ENCODE measurements around the gene DSG2.

Gene DSG2

DNA sequence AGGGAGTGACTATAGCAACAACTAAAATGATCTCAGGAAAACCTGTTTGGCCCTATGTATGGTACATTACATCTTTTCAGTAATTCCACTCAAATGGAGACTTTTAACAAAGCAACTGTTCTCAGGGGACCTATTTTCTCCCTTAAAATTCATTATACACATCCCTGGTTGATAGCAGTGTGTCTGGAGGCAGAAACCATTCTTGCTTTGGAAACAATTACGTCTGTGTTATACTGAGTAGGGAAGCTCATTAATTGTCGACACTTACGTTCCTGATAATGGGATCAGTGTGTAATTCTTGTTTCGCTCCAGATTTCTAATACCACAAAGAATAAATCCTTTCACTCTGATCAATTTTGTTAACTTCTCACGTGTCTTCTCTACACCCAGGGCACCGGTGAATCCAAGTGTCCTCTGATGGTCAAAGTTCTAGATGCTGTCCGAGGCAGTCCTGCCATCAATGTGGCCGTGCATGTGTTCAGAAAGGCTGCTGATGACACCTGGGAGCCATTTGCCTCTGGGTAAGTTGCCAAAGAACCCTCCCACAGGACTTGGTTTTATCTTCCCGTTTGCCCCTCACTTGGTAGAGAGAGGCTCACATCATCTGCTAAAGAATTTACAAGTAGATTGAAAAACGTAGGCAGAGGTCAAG lies 94.7 kb downstream of the DSG2 start:
- no peak for DNase-seq

DNA sequence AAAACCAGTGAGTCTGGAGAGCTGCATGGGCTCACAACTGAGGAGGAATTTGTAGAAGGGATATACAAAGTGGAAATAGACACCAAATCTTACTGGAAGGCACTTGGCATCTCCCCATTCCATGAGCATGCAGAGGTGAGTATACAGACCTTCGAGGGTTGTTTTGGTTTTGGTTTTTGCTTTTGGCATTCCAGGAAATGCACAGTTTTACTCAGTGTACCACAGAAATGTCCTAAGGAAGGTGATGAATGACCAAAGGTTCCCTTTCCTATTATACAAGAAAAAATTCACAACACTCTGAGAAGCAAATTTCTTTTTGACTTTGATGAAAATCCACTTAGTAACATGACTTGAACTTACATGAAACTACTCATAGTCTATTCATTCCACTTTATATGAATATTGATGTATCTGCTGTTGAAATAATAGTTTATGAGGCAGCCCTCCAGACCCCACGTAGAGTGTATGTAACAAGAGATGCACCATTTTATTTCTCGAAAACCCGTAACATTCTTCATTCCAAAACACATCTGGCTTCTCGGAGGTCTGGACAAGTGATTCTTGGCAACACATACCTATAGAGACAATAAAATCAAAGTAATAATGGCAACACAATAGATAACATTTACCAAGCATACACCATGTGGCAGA lies 97.3 kb downstream of the DSG2 start:
- no peak for DNase-seq

DNA sequence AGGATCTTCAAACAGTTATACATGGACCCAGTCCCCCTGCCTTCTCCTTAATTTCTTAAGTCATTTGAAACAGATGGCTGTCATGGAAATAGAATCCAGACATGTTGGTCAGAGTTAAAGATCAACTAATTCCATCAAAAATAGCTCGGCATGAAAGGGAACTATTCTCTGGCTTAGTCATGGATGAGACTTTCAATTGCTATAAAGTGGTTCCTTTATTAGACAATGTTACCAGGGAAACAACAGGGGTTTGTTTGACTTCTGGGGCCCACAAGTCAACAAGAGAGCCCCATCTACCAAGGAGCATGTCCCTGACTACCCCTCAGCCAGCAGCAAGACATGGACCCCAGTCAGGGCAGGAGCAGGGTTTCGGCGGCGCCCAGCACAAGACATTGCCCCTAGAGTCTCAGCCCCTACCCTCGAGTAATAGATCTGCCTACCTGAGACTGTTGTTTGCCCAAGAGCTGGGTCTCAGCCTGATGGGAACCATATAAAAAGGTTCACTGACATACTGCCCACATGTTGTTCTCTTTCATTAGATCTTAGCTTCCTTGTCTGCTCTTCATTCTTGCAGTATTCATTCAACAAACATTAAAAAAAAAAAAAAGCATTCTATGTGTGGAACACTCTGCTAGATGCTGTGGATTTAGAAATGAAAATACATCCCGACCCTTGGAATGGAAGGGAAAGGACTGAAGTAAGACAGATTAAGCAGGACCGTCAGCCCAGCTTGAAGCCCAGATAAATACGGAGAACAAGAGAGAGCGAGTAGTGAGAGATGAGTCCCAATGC lies 98.3 kb downstream of the DSG2 start:
- no peak for DNase-seq

DNA sequence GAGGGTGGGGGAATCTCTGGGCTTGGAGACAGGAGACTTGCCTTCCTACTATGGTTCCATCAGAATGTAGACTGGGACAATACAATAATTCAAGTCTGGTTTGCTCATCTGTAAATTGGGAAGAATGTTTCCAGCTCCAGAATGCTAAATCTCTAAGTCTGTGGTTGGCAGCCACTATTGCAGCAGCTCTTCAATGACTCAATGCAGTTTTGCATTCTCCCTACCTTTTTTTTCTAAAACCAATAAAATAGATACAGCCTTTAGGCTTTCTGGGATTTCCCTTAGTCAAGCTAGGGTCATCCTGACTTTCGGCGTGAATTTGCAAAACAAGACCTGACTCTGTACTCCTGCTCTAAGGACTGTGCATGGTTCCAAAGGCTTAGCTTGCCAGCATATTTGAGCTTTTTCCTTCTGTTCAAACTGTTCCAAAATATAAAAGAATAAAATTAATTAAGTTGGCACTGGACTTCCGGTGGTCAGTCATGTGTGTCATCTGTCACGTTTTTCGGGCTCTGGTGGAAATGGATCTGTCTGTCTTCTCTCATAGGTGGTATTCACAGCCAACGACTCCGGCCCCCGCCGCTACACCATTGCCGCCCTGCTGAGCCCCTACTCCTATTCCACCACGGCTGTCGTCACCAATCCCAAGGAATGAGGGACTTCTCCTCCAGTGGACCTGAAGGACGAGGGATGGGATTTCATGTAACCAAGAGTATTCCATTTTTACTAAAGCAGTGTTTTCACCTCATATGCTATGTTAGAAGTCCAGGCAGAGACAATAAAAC lies 100.2 kb downstream of the DSG2 start:
- no peak for DNase-seq
